ENCODE measurements around the gene BBS9.
"Not testable (repeated sequence)": the region's sequence is repeated elsewhere in the genome, so short reads cannot be mapped to it uniquely, and the experiment has no call there.

Gene BBS9

DNA sequence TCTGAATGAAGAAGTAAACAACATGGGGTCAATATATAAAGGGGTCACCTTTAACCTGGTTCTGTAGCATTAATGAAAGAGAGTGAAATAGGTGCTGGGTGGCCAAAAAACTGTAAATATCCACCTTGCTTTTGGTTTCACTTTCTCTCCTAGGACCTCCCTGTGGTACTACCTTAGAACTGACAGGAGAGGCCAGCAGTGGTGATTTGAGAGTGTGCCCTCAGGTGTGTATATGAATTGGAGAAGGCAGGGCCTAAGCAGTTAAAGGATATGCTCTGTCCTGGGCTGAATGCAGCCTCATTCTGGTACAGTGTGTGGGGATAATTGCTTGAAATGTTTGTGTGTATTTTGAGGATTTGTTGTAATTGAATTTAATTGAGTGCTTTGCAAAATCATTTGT is 62.0 kb downstream of the BBS9 start:
- intact Hi-C loops (cut with DNase I) = no loop called here
- DNase-seq = no peak

DNA sequence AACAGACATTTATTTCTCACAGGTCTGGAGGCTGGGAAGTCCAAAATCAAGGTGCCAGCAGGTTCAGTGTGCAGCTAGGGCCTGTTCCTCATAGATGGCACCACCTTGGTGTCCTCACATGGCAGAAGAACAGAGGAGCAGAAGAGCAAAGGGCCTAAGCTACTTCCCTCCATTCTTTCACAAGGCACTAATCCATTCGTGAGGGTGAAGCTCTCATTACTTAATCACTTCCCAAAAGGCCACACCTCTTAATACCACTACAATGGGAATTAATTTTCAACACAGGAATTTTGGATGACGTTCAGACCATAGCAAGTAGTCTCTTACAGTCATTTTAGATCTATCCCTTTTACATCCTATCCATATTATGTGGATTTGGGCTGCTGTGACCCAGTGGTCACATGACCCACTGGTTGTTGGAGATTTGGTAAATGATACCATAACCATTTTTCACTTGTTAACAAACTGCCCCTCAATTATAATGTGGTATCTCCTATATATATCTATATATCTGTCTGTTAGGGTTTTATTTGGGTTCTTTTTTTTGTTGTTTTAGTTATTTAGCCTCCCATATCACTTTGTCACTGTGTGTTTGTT is 63.4 kb downstream of the BBS9 start:
- intact Hi-C loops (cut with DNase I) = no loop called here
- no peak for DNase-seq

DNA sequence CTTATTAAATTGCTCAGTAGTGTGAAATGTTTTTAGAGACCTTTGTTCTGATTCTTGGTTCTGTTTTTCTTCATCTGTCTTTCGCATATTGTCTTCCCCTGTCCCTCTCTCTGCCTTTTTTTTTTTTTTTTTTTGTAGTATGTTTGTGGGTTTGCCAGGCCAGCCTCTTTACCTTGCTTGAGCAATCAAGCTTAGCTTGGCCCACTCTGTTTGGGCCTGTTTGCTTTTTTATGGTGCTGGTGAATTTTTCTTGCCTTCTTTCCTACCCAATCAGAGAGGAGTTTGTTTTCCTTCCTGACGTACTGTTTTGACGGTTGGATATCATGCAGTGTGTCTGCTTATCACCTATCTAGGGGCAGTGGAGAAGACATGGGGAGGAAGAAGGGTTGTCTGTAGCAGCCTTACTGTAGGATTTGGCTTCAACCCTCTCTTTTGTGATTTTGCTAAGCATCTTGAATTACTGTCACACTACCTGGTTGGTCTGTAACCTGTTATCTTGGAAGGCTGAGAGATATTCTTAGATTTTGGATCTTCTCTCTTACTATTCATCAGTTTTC is 64.0 kb downstream of the BBS9 start:
- intact Hi-C loops (cut with DNase I) = no loop called here
- DNase-seq = no peak

DNA sequence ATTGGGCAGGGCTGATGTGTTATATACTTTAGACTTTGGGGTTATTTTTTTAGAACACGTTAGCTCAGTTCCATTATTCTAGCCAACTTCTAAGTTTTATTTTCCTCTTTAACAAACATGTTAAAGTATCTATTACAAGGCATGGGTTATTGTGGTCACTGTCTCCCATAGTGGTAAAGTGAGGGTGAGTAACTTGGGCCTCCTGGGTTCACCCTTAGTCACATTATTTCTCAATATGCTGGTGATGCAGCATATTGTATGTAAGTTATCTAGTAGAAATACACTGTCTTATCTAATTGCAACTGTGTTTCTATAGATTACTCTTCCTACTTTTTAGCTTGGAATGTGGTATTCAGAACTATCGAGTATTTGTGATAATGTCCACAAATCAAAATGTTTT is 65.9 kb downstream of the BBS9 start:
- no peak for DNase-seq
- intact Hi-C loops (cut with DNase I) = no loop called here

DNA sequence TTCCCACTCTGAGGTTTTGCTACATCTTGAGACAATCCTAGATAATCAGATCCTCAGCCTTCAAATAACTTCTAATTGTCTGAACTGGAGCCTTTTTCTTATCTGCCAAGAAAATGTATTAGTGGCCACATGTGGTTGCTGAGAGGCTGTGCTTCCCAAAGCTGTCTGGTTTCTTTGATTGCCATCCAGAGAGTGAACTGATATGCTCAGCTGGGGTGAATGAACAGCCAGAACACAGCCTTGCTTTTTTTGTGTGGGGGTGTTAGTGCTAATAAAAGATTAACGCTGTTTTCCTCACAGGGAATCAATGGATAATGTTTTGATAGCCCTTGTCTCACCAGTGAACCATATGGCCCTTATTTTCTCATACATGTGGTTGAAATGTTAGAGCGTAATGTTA is 66.9 kb downstream of the BBS9 start:
- intact Hi-C loops (cut with DNase I) = no loop called here
- DNase-seq = no peak

DNA sequence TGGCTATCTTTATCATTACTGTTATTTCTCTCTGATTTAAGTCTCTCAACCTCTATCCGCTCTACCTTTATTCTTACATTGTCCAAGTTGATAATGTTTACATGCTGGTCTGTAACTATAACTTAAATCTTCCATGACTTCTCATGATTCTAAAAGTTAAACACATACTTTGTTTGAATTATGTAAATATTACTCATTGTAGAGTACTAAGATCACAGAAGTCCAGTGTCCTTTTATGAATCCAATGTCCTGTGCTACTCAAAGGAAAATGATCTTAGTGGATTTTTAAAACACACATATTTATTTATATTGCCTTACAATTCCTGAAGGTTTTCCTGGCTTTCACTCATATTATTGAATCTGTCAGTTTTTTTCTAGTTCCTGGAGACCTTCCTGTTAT is 70.9 kb downstream of the BBS9 start:
- DNase-seq = no peak
- intact Hi-C loops (cut with DNase I) = no loop called here

DNA sequence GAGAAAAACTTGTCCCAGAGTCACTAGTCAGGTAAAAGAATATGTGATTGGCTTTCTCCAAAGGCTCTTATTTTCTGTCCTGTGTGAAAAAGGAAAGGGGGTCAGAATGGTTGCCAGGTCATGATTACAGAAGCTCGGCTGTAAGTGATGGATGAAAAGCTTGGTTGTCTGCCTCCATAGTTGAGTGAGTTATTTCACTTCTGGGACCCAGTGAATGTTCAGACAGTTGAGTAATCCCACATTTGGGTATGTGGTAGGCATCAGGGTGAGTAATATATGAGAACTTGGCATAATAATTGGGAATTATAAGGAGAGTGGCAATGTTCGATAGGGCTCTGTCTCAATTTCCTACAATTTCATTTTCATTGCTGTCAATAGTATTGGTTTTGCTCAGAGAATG is 72.5 kb downstream of the BBS9 start:
- DNase-seq = no peak
- intact Hi-C loops (cut with DNase I) = no loop called here

DNA sequence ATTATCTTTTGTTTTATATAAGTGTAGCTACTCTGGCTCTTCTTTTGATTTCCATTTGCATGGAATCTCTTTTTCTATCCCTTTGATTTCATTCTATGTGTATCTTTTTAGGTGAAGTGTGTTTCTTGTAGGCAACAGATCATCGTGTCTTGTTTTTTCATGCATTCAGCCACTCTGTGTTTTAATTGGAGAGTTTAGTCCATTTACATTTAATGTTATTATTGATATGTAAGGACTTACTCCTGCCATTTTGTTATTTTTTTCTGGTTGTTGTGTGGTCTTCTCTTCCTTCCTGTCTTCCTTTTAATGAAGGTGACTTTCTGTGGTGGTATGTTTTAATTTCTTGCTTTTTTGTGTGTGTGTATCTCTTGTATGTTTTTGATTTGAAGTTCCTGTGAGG is 81.6 kb downstream of the BBS9 start:
- no peak for DNase-seq
- intact Hi-C loops (cut with DNase I) = no loop called here

DNA sequence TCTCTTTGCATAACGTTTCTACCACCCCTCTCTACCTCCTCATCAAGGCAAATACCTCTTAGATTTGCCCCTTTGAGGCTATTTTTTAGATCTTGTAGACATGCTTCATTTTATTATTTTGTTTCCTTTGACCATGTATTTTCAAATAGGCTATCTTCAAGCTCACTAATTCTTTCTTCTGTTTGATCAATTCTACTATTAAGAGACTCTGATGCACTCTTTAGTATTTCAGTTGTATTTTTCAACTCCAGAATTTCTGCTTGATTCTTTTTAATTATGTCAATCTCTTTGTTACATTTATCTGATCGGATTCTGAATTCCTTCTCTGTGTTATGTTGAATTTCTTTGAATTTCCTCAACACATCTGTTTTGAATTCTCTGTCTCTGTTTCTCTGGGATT is 82.8 kb downstream of the BBS9 start:
- no peak for DNase-seq
- intact Hi-C loops (cut with DNase I) = no loop called here

DNA sequence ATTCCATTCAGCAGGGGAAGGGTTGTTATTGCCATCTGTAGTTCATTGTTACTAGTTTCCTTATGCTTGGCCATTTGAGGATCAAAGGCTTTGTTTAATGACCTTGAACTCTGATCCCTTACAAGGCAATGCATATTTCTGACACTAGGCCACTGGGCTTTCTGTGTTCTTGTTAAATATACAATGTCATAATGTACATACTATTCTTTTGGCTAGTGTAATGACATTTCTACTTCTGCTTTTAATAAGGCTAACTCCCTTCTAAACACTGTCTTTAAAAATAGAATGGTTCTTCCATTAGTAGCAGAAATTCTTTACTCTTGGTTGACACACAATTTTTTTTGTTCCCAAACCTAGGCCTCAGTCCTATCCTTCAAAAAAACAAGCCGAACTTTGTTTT is 86.6 kb downstream of the BBS9 start:
- DNase-seq = no peak
- intact Hi-C loops (cut with DNase I) = no loop called here

DNA sequence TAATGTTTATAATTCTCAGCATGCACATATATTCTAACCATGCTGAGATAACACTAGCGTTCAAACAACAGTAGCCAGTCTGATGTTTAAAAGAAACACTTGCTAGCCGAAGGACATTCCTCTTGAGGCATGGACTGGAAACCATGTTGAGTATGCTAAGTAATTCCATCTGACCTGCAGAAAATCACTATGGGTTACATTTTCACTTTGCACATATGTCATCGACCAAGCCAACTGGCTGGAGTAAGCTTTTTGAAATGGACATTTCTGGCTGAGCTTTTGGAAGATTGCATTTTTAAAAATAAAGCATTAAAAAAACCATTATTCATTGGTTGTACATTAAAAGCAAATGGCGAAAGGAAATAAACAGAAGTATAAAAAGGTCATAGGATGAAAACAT is 88.2 kb downstream of the BBS9 start:
- intact Hi-C loops (cut with DNase I) = no loop called here
- DNase-seq = no peak

DNA sequence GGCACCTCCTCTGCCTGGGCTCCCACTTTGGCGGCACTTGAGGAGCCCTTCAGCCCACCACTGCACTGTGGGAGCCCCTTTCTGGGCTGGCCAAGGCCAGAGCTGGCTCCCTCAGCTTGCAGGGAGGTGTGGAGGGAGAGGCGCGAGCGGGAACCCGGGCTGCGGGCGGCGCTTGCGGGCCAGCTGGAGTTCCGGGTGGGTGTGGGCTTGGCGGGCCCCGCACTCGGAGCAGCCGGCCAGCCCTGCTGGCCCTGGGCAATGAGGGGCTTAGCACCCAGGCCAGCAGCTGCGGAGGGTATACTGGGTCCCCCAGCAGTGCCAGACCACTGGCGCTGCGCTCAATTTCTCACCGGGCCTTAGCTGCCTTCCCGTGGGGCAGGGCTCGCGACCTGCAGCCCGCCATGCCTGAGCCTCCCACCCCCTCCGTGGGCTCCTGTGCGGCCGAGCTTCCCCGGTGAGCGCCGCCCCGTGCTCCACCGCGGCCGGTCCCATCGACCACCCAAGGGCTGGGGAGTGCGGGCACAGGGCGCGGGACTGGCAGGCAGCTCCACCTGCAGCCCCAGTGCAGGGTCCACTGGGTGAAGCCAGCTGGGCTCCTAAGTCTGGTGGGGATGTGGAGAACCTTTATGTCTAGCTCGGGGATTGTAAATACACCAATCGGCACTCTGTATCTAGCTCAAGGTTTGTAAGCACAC is 89.6 kb downstream of the BBS9 start:
- intact Hi-C loops (cut with DNase I) = not testable (repeated sequence)
- peak in 1 of 10 donors; percentile 75 for DNase-seq

DNA sequence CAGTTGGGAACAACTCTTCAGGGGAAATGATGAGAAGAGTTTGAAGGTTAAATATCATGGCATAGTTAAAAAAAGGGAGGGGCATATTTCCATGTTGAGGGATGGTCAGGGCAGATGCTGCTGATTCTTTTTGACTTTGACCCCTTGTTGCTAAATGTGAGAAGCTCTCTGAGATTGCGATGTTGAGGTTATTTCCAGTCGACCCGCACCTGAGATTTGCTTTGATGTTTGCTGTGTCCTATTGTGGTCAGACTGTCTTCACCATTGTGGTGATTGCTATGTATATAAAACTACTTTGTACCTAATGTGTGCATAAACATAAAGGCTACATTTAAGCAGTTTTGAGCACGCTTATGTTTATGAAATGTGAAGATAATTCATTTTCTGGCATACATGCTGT is 90.9 kb downstream of the BBS9 start:
- intact Hi-C loops (cut with DNase I) = no loop called here
- no peak for DNase-seq

DNA sequence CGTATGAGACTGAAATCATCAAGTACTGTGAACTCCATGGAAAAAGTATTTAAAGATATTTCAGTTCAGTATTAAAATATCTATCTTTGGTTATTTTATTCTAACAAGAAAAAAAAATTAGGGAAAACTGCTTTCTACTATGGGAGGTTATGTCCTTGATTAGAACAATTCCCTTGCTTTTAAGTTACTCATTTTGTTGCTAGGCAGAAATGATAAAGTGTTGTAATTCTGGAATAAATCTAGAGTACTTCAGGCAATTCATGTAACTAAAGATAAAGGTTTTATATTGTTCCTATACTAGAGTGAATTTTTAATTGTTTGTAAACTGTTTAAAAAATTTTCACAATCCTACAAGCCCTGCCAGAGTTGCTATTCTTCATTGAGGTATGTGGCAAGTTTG is 92.0 kb downstream of the BBS9 start:
- DNase-seq = no peak

DNA sequence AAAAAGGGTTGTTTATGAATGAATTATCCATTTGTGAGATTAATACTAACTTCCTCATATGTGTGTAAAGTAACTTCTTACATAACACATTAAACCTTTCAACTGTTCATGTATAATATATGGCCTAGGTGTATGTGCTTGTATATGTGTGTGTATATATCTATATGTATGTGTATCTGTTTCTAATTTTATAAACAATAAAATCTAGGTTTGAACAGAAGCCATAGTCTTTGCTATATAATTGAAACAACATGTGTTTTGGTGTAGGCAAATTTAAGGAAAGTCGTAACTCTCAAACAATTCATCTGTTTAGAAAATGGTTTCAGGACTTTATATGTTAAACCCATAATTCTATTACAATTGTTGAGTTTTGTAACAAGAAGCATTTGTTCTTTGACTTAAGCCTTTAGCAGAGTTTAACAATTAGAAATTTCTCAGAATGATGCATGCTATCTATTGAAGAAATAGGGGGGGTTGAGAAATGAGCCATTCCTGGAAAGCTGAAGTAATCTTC is 103.3 kb downstream of the BBS9 start:
- no peak for DNase-seq
- intact Hi-C loops (cut with DNase I) = no loop called here

More for the DNA sequence above, 92.0 kb downstream of the BBS9 start:
- intact Hi-C loops (cut with DNase I) = no loop called here

DNA sequence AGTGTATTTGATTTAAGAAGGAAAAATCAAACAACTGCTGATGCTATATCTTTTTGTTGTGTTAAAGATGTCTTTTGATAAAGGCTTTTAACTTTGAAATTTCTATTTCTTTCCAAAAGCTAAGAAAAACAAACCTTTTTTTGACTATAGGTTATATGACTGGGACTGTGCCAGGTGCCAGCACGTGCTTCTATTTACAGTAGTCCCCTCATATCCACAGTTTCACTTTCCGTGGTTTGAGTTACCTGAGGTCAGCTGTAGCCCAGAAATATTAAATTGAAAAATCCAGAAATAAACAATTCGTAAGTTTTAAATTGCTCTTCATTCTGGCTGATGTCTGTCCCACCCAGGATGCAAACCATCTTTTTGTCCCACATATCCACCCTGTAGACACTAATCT is 104.3 kb downstream of the BBS9 start:
- intact Hi-C loops (cut with DNase I) = no loop called here
- DNase-seq = no peak

DNA sequence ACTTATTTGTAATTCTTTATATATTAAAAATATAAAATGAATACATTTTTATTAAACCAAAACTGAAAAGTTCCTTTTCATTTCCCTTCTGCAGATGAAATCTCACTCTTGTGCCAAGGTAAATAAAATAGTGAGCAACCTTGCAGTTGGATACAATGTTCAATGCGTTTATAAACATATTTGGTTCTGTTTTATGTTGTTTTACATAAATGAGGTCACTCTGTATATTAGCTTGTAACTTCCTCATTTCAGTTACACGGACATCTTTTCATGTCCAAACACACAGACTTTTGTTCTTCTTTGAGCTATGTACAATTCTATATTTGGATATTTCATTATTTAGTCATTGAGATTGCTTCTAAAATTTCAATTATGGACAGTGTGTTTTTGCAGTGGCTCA is 107.7 kb downstream of the BBS9 start:
- intact Hi-C loops (cut with DNase I) = no loop called here
- DNase-seq = no peak

DNA sequence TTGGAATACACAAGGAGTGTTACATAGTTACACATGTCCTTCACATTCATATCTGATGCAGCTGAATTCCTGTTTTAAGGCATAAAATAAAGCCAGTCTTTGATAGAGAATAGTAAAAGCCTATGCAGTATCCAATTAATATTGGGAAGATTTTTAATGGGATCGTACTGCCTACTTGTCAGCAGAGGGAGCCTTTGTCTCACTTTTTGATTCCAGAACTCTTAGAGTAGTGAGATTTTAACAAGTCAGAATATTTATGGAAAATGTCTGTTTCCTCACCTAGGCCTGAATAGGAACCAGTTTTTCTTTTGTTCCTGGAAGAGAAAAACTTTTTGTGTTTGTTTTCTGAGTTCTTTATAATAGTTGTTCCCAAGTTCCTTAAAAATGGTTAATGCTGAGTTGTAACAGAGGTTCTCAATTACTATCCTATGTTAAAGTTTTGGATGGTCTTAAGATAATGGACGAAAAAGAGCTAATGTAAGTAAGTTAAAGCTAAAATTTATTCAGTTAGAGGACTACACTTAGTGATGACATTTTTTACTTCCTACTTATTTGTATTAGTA is 114.0 kb downstream of the BBS9 start:
- no peak for DNase-seq
- intact Hi-C loops (cut with DNase I) = loop anchor here (2.0 to 10.0 kb wide), 3 partner anchors 501 to 689 kb away; partner anchors contain the start of gene BMPER

DNA sequence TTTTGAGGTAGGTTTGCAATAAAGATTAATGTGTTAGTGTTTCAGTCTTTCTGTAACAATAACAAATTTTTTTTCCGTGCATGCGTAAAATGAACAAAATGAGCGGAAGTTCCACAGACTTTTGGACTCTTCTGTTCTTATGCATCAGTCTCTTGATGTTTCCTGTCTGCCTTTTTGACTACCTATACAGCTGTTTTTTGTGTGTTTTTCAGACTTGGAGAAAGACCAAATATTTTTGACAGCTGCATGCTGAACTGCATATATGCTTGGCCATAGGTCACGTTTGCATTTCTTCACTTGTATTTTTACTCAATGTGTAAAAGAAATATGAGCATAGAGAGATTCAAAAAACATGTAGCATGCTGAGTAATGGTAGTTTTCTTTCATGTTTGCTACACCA is 119.3 kb downstream of the BBS9 start:
- intact Hi-C loops (cut with DNase I) = loop anchor here (10.0 kb wide), 2 partner anchors 496 to 656 kb away; partner anchors contain the start of gene BMPER
- DNase-seq = no peak

DNA sequence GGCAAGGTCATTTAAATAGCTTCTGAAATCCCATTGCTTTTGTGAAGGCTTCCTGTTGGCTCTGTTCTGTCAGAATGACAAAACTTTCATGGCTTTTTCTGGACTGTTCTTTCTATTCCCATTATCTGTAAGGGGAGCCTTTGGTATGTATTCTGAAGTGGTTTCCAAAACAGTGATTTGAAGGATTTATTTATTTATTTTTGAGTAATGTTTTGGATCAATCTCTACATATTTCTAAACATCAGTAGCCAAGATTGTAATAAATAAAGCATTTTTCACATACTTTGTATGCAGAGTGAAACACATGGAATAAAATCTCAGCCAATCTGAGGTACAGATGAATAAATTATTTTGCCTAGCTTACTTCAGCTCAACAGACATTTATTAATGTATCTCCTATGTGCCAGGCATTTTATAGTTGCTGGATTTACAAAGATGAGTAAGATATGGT is 121.1 kb downstream of the BBS9 start:
- intact Hi-C loops (cut with DNase I) = no loop called here
- DNase-seq = no peak

DNA sequence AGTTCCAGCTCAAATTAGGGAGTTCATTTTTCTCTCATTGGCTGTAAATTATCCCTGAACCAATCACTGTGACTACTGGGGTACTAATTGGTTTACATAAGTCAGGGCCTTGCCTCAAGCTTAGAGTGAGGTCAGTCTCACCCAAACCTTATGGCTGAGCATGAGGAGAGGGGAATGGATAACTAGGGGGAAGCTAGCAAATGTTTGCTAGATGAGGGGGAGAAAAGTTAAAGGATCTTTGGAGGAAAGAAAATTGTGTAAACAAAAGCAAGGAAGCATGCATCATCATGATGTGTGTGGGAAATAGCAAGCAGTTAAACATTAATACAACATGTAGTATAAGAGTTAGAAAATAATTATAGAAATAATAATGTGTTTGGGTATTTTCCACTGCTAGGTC is 121.9 kb downstream of the BBS9 start:
- intact Hi-C loops (cut with DNase I) = no loop called here

DNA sequence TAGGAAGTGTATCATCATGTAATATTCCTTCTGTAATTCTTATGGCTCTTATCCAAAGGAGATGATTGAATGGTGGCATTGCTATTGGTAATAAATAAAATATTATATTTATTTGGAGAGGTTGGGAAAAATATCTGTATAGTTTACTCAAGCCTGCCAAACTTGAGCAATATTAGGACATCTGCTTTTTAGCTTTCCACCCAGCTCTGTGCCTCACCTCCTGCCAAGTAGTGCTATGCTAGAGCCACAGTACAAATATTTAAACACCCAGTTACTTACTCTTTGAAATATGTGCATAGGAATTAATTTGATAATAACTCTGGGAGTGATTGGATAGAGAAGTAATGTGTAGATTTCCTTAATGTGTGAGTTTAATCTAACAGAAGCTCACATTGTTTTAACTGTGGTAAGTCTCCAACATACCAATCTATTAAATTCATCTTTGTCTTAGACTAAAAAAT is 129.2 kb downstream of the BBS9 start:
- intact Hi-C loops (cut with DNase I) = no loop called here
- DNase-seq = no peak

More for the DNA sequence above, 121.9 kb downstream of the BBS9 start:
- DNase-seq = no peak
